ENCODE results near the gene MUC5AC.

- TF ChIP-seq CTCF (IDR thresholded peaks at IDR 0.05) (no peak), POLR2A (IDR thresholded peaks at IDR 0.05) (no peak)
Measured at GRCh38 chr11:1234771-1235305, 77.1 kb downstream of the MUC5AC start.
